Epithelial cell of esophagus (primary cell): ENCODE measurements around the gene CNTD1.
"Not testable (repeated sequence)": the region's sequence is repeated elsewhere in the genome, so short reads cannot be mapped to it uniquely, and the experiment has no call there.

Experiments used
- DNase-seq: peaks from one replicate; pipeline ENCODE4 v3.0.0; 2010; ENCODE audit warnings: low read depth
- H3K4me3 ChIP-seq: 2 replicates; pipeline ENCODE4 v1.5.1; 2011; ENCODE audit warnings: mild to moderate bottlenecking, low read length, control low read depth
- TF ChIP-seq, protein P1 (sequence below): IDR thresholded peaks from 2 replicates; pipeline ENCODE4 v1.5.1; 2011; ENCODE audit warnings: low read depth, mild to moderate bottlenecking, low read length, control low read depth, inconsistent platforms; ENCODE audit not compliant: insufficient read depth; ENCODE audit errors: missing control alignments

Gene CNTD1

DNA sequence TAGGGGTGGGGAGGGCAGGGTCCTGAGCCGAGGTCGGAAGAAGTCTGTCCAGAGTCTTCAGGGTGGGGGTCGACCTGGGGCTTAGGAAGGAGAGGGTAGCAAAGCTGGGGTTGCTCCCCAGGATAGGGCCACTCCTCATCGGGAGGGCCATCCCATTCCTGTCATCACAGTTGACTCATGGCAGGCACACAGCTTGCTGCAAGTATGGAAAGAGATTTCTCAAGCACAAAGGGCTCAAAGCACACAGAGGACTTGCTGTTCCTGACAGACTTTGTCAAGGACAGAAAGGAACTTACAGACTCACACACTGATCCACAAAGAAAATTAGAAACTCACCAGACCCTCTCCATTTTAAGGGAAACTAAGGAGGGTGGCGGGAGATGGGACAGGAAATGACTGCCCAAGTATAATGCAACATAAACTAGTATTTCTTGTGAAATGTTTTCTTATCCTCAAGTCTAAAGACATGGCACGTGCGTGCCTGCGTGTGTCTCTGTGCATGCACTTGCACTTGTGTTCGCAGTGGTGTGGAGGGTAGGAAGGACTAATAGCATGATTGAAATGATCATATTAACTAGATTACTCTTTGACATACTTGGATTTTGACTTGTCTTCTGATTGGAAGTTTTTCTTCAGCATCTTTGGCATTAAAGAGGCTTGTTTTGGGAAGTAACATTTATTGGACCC lies 48.1 kb downstream of the CNTD1 start:
- no peak overlapping the region for H3K4me3 ChIP-seq
- TF ChIP-seq, protein P1, sequence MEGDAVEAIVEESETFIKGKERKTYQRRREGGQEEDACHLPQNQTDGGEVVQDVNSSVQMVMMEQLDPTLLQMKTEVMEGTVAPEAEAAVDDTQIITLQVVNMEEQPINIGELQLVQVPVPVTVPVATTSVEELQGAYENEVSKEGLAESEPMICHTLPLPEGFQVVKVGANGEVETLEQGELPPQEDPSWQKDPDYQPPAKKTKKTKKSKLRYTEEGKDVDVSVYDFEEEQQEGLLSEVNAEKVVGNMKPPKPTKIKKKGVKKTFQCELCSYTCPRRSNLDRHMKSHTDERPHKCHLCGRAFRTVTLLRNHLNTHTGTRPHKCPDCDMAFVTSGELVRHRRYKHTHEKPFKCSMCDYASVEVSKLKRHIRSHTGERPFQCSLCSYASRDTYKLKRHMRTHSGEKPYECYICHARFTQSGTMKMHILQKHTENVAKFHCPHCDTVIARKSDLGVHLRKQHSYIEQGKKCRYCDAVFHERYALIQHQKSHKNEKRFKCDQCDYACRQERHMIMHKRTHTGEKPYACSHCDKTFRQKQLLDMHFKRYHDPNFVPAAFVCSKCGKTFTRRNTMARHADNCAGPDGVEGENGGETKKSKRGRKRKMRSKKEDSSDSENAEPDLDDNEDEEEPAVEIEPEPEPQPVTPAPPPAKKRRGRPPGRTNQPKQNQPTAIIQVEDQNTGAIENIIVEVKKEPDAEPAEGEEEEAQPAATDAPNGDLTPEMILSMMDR = no peak
- peak; percentile 78 for DNase-seq

DNA sequence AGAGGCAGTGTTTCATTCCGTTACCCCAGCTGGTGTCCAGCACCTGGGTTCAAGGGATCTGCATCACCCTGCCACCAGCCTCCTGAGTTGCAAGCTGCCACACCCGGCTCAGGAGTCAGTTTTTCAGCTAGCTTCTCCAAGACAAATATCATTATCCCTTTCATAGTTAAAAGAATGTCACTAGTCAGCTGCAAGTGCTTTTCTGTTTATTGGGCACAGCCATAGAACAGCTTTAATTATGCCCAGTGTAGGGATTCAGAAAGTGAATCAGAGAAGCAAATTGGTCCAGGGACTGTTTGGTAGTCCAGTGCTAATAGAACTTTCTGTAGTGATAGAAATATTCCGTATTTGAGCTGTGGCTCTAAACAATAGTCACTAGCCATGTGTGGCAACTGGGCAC lies 49.4 kb downstream of the CNTD1 start:
- H3K4me3 ChIP-seq = no peak overlapping the region
- TF ChIP-seq, protein P1 = no peak
- no peak for DNase-seq

DNA sequence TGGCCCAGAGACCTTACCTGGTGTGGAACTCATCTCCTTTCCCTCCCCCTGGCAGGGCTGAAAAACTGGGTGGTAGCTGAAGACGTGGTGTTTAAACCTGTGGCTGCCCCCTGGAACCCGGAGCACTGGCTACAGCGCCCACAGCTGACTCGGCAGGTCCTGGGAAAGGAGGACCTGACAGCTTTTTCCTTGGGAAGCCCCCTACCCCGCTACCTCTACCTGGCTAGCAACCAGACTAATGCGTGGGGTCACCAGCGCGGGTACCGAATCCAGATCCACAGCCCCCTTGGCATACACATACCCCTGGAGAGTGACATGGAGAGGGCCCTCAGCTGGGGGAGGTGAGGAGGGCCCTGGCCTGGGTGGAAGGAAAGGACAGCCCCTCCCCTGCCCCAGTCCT lies 50.4 kb downstream of the CNTD1 start:
- TF ChIP-seq, protein P1 = no peak
- H3K4me3 ChIP-seq = no peak overlapping the region
- no peak for DNase-seq

DNA sequence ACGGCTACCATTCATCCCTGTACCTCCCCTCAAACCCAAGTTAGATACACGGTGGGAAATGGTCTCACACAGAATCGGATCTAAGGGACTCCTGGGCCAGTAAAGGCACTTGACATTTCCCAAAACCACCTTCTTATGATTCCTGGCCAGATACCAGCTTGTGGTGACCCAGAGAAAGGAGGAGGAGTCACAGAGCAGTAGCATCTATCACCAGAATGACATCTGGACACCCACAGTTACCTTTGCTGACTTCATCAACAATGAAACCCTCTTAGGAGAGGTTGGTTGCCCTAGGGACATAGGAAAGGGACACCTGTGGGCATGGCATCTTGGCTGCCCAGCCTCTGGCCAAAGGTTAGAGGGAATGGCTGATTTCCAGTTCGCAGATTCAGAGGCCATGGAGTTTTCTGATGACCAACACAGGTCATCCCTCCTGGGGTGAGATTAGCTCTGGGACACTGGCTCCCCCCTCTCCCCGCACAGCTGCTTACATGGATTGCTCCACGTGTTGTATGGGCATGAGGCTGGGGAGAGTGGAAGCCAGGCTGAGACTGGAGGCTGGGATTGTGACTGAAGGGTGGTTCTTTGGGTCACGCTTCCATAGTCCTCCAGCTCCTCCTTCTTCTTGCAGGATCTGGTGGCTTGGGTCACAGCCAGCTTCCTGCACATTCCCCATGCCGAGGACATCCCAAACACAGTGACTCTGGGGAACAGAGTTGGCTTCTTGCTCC lies 51.0 kb downstream of the CNTD1 start:
- DNase-seq = no peak
- no peak overlapping the region for H3K4me3 ChIP-seq
- TF ChIP-seq, protein P1 = no peak

DNA sequence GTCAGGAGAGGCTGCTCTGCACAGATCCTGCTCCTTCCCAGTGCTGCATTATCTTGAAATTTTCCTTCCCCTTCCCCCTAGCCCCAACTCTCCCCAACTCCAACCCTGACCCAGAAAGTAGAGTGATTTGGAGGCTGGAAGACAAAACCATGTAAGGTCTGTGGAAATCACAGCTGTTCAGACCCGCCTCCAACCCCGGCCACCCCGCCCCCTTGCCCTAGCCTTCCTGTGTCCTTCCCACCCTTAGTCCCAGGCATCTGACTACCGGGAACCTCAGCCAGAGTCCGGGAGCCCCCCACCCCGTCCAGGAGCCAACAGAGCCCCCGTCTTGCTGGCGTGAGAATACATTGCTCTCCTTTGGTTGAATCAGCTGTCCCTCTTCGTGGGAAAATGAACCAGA lies 52.3 kb downstream of the CNTD1 start, which contains the start of gene AOC3:
Gene AOC3 (plus strand): TSS at position 246 of the 400 bp plus-strand sequence. CDS start 145 bp downstream, at position 391.
- no peak for DNase-seq
- TF ChIP-seq, protein P1 = no peak
- no peak within 1 kb of the TSS for H3K4me3 ChIP-seq

DNA sequence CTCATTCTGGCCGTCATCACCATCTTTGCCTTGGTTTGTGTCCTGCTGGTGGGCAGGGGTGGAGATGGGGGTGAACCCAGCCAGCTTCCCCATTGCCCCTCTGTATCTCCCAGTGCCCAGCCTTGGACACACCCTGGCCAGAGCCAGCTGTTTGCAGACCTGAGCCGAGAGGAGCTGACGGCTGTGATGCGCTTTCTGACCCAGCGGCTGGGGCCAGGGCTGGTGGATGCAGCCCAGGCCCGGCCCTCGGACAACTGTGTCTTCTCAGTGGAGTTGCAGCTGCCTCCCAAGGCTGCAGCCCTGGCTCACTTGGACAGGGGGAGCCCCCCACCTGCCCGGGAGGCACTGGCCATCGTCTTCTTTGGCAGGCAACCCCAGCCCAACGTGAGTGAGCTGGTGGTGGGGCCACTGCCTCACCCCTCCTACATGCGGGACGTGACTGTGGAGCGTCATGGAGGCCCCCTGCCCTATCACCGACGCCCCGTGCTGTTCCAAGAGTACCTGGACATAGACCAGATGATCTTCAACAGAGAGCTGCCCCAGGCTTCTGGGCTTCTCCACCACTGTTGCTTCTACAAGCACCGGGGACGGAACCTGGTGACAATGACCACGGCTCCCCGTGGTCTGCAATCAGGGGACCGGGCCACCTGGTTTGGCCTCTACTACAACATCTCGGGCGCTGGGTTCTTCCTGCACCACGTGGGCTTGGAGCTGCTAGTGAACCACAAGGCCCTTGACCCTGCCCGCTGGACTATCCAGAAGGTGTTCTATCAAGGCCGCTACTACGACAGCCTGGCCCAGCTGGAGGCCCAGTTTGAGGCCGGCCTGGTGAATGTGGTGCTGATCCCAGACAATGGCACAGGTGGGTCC lies 52.9 kb downstream of the CNTD1 start:
- not testable (repeated sequence) for H3K4me3 ChIP-seq, DNase-seq

DNA sequence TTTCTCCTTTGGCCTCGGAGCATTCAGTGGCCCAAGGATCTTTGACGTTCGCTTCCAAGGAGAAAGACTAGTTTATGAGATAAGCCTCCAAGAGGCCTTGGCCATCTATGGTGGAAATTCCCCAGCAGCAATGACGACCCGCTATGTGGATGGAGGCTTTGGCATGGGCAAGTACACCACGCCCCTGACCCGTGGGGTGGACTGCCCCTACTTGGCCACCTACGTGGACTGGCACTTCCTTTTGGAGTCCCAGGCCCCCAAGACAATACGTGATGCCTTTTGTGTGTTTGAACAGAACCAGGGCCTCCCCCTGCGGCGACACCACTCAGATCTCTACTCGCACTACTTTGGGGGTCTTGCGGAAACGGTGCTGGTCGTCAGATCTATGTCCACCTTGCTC lies 53.7 kb downstream of the CNTD1 start:
- no peak for DNase-seq
- TF ChIP-seq, protein P1 = no peak
- H3K4me3 ChIP-seq = no peak overlapping the region
